Amniotic epithelial cell (primary cell): ENCODE data around the gene RPL6.
"Not testable (repeated sequence)": the region's sequence is repeated elsewhere in the genome, so short reads cannot be mapped to it uniquely, and the experiment has no call there.

Experiments
- DNase-seq: peaks from one replicate; pipeline ENCODE4 v3.0.0-alpha.2; 2010; ENCODE audit warnings: low read depth

RPL6 gene

GRCh38 chr12:112409064-112409905, at the start of gene RPL6:
Gene RPL6, minus strand, starts transcription at chr12:112409605. Its CDS starts 949 bp downstream, at chr12:112408656.
- DNase-seq, result peak; percentile 95

GRCh38 chr12:112458751-112459150, 49.3 kb upstream of the RPL6 start:
- no peak for DNase-seq

DNA sequence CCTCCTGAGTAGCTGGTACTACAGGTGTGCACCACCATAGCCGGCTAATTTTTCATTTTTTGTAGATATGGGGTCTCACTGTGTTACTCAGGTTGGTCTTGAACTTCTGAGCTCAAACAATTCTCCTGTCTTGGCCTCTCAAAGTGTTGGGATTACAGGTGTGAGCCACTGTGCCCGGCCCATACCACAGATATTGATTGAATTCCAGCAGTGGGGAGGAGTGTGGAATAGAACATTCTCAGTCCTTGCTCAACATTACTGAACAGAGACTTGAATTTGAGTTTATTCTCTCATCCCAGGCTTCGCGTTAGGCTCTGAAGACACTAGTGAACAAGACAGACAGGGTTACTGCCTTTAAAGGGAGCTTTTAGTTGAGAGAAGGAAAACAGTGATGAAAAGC, 48.9 kb upstream of the RPL6 start:
- no peak for DNase-seq

- DNase-seq, result not testable (repeated sequence)
Observed at GRCh38 chr12:112457142-112457541, 47.7 kb upstream of the RPL6 start.

DNA sequence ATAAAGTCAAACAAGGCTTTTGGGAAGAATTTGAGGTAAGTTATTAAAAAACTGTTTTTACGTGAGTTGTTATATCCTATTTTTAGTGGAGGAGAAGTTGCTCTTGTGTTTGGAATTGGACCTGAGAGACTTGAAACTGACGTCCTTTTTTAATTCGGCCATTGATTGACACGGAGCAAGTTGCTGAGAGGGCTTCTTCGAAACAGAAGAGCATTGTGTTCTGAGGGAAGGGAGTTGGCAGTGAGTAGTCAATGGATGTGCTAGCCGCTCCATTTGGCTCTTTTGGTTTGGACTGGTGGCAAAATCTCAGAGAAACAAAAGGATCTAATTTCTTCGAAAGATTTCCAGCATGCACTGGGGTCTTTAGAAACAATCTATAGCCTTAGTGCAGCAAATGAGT, 46.6 kb upstream of the RPL6 start:
- DNase-seq, result no peak

DNA sequence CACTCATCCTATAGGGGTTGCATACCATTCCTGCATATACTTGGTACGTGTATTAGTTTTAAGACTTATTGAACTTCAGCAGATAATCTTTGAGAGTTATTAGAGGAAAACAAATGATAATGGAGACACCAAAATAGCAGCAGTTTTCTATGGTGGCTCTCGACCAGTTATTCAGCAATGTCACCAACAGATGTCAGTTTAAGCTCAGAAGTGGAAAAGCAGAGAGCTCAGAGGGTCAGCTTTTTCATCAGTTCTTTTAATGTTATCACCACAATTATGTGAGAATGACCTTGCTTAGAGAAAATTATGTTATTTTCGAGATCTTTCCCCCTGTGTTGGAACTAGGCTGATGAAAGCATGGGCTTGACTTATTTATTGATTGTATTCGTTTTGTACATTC, 41.3 kb upstream of the RPL6 start:
- DNase-seq, result no peak

DNA sequence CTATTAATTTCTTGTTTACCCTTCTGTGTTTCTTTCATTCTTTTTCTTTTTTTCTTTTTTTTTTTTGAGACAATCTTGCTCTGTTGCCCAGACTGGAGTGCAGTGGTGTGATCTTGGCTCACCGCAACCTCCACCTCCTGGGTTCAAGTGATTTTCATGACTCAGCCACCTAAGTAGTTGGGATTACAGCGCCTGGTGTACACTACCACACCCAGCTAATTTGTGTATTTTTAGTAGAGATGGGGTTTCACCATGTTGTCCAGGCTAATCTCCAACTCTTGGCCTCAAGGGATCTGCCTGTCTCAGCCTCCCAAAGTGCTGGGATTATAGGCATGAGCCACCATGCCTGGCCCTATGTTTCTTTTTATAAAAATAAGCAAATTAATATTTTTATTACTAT, 38.8 kb upstream of the RPL6 start:
- peak; percentile 19 for DNase-seq

DNA sequence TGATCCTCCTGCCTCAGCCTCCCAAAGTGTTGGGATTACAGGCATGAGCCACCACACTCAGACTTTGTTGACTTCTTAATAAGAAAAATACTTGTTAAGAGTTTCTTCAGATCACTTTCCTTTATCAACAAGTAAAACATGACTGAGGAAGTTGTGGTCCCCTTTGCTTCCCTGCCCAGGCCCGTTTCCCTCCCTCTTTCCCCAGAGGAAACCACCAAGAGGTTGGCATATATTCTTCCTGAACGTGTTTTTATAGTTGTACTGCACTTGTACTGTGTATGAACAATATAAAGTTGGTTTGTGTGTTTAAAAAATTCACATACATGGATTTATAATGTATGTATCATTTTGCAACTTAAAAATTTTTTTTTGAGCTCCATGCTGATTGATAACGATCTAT, 37.7 kb upstream of the RPL6 start:
- DNase-seq, result no peak

- DNase-seq, result no peak
Observed at GRCh38 chr12:112446008-112446725, 36.8 kb upstream of the RPL6 start.

DNA sequence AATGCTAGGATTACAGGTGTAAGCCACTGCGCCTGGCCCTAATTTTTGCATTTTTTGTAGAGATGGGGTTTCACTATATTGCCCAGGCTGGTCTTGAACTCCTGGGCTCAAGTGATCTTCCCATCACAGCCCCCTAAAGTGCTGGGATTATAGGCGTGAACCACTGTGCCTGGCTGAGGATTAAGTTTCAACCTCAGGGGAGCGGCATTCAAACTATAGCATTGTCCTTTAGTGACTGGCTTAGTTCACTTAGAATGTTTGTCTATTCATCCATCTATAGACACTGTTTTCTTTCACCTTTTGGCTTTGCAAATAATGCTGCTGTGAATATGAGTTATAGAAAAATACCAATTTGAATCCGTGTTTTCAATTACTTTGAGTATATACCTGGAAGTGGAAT, 34.5 kb upstream of the RPL6 start:
- DNase-seq, result no peak

DNA sequence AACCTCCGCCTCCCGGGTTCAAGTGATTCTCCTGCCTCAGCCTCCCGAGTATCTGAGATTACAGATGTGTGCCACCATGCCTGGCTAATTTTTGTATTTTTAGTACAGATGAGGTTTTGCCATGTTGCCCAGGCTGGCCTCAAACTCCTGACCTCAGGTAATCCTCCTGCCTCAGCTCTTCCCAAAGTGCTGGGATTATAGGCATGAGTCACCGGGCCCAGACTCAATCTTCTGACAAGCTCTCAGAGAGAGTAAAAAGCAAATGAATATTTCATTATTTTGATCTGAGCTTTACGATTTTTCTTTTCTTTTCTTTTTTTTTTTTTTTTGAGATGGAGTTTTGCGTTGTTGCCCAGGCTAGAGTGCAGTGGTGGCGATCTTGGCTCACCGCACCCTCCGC, 31.2 kb upstream of the RPL6 start:
- peak; percentile 43 for DNase-seq

- DNase-seq, result no peak
Observed at GRCh38 chr12:112439769-112440168, 30.4 kb upstream of the RPL6 start.

- DNase-seq, result not testable (repeated sequence)
Observed at GRCh38 chr12:112438645-112439044, 29.2 kb upstream of the RPL6 start.

DNA sequence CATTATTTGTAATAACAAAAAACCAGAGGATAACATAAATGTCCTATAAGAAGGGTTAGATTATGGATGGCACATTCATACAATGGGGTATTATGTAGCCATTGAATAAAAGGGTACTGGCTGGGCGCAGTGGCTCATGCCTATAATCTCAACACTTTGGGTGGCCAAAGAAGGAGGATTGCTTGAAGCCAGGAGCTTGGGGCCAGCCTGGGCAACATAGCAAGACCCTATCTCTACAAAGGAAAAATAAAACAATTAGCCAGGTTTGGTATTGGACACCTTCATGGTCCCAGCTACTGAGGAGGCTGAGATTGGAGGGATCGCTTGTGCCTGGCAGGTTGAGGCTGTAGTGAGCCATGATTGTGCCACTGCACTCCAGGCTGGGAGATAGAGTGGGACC, 24.1 kb upstream of the RPL6 start:
- no peak for DNase-seq

- no peak for DNase-seq
Observed at GRCh38 chr12:112431965-112432364, 22.6 kb upstream of the RPL6 start.

- DNase-seq, result no peak
Observed at GRCh38 chr12:112430929-112431328, 21.5 kb upstream of the RPL6 start.

- DNase-seq, result no peak
Observed at GRCh38 chr12:112427760-112428159, 18.4 kb upstream of the RPL6 start.

- no peak for DNase-seq
Observed at GRCh38 chr12:112425582-112426382, 16.4 kb upstream of the RPL6 start.

- DNase-seq, result no peak
Observed at GRCh38 chr12:112424126-112424525, 14.7 kb upstream of the RPL6 start.

- peak; percentile 76 for DNase-seq
Observed at GRCh38 chr12:112422531-112422930, 13.1 kb upstream of the RPL6 start.

DNA sequence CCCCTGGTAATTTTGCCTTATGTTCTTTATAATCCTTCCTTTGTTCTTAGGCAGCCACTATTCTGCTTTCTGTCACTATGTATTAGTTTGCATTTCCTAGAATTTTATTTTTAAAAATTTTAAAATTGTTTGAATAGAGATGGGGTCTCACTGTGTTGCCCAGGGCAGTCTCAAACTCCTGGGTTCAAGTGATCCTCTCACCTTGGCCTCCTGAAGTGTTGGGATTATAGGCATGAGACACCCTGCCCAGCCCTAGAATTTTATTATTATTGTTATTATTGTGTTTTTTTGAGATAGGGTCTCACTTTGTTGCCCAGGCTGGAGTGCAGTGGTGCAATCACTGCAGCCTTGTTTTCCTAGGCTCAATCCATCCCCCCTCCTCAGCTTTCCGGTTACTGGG, 12.0 kb upstream of the RPL6 start:
- no peak for DNase-seq

- no peak for DNase-seq
Observed at GRCh38 chr12:112420740-112421139, 11.3 kb upstream of the RPL6 start.
